Measurements from ENCODE around the gene CFAP53. TPM values are rescaled to one million over a fixed set of nuclear protein-coding genes. Genes with fewer than 3 reads are reported as not detected.

CFAP53 gene
- polyA plus RNA-seq, 1 donor = 0.91 TPM

- no CpG with 5 or more reads among the region's 68 CpGs for WGBS (ENCODE audit: insufficient coverage, low lambda C conversion rate)
- peaks cover 9% of the 10 kb centered on the region for H3K4me1 ChIP-seq (ENCODE audit: control insufficient read depth, insufficient read depth, low read length)
- no peaks in the 10 kb centered on the region for H3K36me3 ChIP-seq (ENCODE audit: control insufficient read depth, insufficient read depth, low read length)
- DNase-seq = peak; percentile 22 to 64
- peaks cover 28% of the 10 kb centered on the region for H3K27me3 ChIP-seq (ENCODE audit: control insufficient read depth, insufficient read depth, low read length)
- peak overlapping the region; percentile 84 for H3K27ac ChIP-seq (ENCODE audit: low read length)
- peak overlapping the region; percentile 80 for H3K4me3 ChIP-seq (ENCODE audit: low read length)
- no peaks in the 10 kb centered on the region for H3K9me3 ChIP-seq (ENCODE audit: control insufficient read depth, low read depth, low read length)
Observed at GRCh38 chr18:50193796-50194630, 72.3 kb downstream of the CFAP53 start.

GRCh38 chr18:50192995-50193795 lies 73.1 kb downstream of the CFAP53 start:
- DNase-seq = peak in 1 of 2 donors; percentile 65
- peaks cover 28% of the 10 kb centered on the region for H3K27me3 ChIP-seq (ENCODE audit: control insufficient read depth, insufficient read depth, low read length)
- no CpG with 5 or more reads among the region's 31 CpGs for WGBS (ENCODE audit: insufficient coverage, low lambda C conversion rate)

GRCh38 chr18:50190926-50191325 lies 75.4 kb downstream of the CFAP53 start:
- peaks cover 9% of the 10 kb centered on the region for H3K4me1 ChIP-seq (ENCODE audit: control insufficient read depth, insufficient read depth, low read length)
- no peaks in the 10 kb centered on the region for H3K36me3 ChIP-seq (ENCODE audit: control insufficient read depth, insufficient read depth, low read length)
- H3K27ac ChIP-seq (ENCODE audit: low read length) = no peak overlapping the region
- peaks cover 20% of the 10 kb centered on the region for H3K27me3 ChIP-seq (ENCODE audit: control insufficient read depth, insufficient read depth, low read length)
- no peak overlapping the region for H3K4me3 ChIP-seq (ENCODE audit: low read length)
- H3K9me3 ChIP-seq (ENCODE audit: control insufficient read depth, low read depth, low read length) = no peaks in the 10 kb centered on the region
- no CpG with 5 or more reads among the region's 1 CpG for WGBS (ENCODE audit: insufficient coverage, low lambda C conversion rate)
- DNase-seq = no peak

More at GRCh38 chr18:50192995-50193795, 73.1 kb downstream of the CFAP53 start:
- H3K4me1 ChIP-seq (ENCODE audit: control insufficient read depth, insufficient read depth, low read length) = peaks cover 9% of the 10 kb centered on the region
- peak overlapping the region; percentile 80 for H3K4me3 ChIP-seq (ENCODE audit: low read length)
- no peaks in the 10 kb centered on the region for H3K36me3 ChIP-seq (ENCODE audit: control insufficient read depth, insufficient read depth, low read length)
- peak overlapping the region; percentile 84 for H3K27ac ChIP-seq (ENCODE audit: low read length)
- H3K9me3 ChIP-seq (ENCODE audit: control insufficient read depth, low read depth, low read length) = no peaks in the 10 kb centered on the region

GRCh38 chr18:50190236-50190635 lies 76.1 kb downstream of the CFAP53 start:
- no peak overlapping the region for H3K4me3 ChIP-seq (ENCODE audit: low read length)
- no peak for DNase-seq
- H3K27ac ChIP-seq (ENCODE audit: low read length) = no peak overlapping the region
- no peaks in the 10 kb centered on the region for H3K9me3 ChIP-seq (ENCODE audit: control insufficient read depth, low read depth, low read length)
- H3K36me3 ChIP-seq (ENCODE audit: control insufficient read depth, insufficient read depth, low read length) = no peaks in the 10 kb centered on the region
- H3K27me3 ChIP-seq (ENCODE audit: control insufficient read depth, insufficient read depth, low read length) = peaks cover 13% of the 10 kb centered on the region
- WGBS (ENCODE audit: insufficient coverage, low lambda C conversion rate) = no CpG with 5 or more reads among the region's 1 CpG
- H3K4me1 ChIP-seq (ENCODE audit: control insufficient read depth, insufficient read depth, low read length) = peaks cover 5% of the 10 kb centered on the region

GRCh38 chr18:50189160-50189559 lies 77.1 kb downstream of the CFAP53 start:
- no CpG with 5 or more reads among the region's 1 CpG for WGBS (ENCODE audit: insufficient coverage, low lambda C conversion rate)
- no peak for DNase-seq
- no peak overlapping the region for H3K4me3 ChIP-seq (ENCODE audit: low read length)
- no peaks in the 10 kb centered on the region for H3K36me3 ChIP-seq (ENCODE audit: control insufficient read depth, insufficient read depth, low read length)
- peaks cover 11% of the 10 kb centered on the region for H3K27me3 ChIP-seq (ENCODE audit: control insufficient read depth, insufficient read depth, low read length)
- no peak overlapping the region for H3K27ac ChIP-seq (ENCODE audit: low read length)
- no peaks in the 10 kb centered on the region for H3K9me3 ChIP-seq (ENCODE audit: control insufficient read depth, low read depth, low read length)
- H3K4me1 ChIP-seq (ENCODE audit: control insufficient read depth, insufficient read depth, low read length) = peaks cover 5% of the 10 kb centered on the region

GRCh38 chr18:50188652-50189051 lies 77.6 kb downstream of the CFAP53 start:
- H3K4me3 ChIP-seq (ENCODE audit: low read length) = no peak overlapping the region
- peaks cover 6% of the 10 kb centered on the region for H3K27me3 ChIP-seq (ENCODE audit: control insufficient read depth, insufficient read depth, low read length)
- H3K27ac ChIP-seq (ENCODE audit: low read length) = no peak overlapping the region
- WGBS (ENCODE audit: insufficient coverage, low lambda C conversion rate) = 100% methylated on average over 1 of the region's 6 CpGs
- peaks cover 5% of the 10 kb centered on the region for H3K4me1 ChIP-seq (ENCODE audit: control insufficient read depth, insufficient read depth, low read length)
- no peaks in the 10 kb centered on the region for H3K36me3 ChIP-seq (ENCODE audit: control insufficient read depth, insufficient read depth, low read length)
- no peaks in the 10 kb centered on the region for H3K9me3 ChIP-seq (ENCODE audit: control insufficient read depth, low read depth, low read length)
- DNase-seq = peak in 1 of 2 donors; percentile 16

GRCh38 chr18:50187659-50188058 lies 78.6 kb downstream of the CFAP53 start:
- no peaks in the 10 kb centered on the region for H3K27me3 ChIP-seq (ENCODE audit: control insufficient read depth, insufficient read depth, low read length)
- no peak for DNase-seq
- no peak overlapping the region for H3K27ac ChIP-seq (ENCODE audit: low read length)
- no CpG with 5 or more reads among the region's 3 CpGs for WGBS (ENCODE audit: insufficient coverage, low lambda C conversion rate)
- peaks cover 6% of the 10 kb centered on the region for H3K4me1 ChIP-seq (ENCODE audit: control insufficient read depth, insufficient read depth, low read length)
- no peaks in the 10 kb centered on the region for H3K9me3 ChIP-seq (ENCODE audit: control insufficient read depth, low read depth, low read length)
- H3K36me3 ChIP-seq (ENCODE audit: control insufficient read depth, insufficient read depth, low read length) = no peaks in the 10 kb centered on the region
- H3K4me3 ChIP-seq (ENCODE audit: low read length) = no peak overlapping the region

GRCh38 chr18:50186385-50186784 lies 79.9 kb downstream of the CFAP53 start:
- Histone ChIP-seq H3K36me3 (ENCODE audit: control insufficient read depth, insufficient read depth, low read length) (no peaks in the 10 kb centered on the region), H3K27me3 (ENCODE audit: control insufficient read depth, insufficient read depth, low read length) (no peaks in the 10 kb centered on the region), H3K4me3 (ENCODE audit: low read length) (no peak overlapping the region), H3K27ac (ENCODE audit: low read length) (no peak overlapping the region), H3K4me1 (ENCODE audit: control insufficient read depth, insufficient read depth, low read length) (peaks cover 3% of the 10 kb centered on the region), H3K9me3 (ENCODE audit: control insufficient read depth, low read depth, low read length) (no peaks in the 10 kb centered on the region)
- DNase-seq = no peak
- WGBS (ENCODE audit: insufficient coverage, low lambda C conversion rate) = no CpG with 5 or more reads among the region's 1 CpG

GRCh38 chr18:50183556-50183955 lies 82.7 kb downstream of the CFAP53 start:
- Histone ChIP-seq H3K4me1 (ENCODE audit: control insufficient read depth, insufficient read depth, low read length) (peaks cover 3% of the 10 kb centered on the region), H3K36me3 (ENCODE audit: control insufficient read depth, insufficient read depth, low read length) (no peaks in the 10 kb centered on the region), H3K4me3 (ENCODE audit: low read length) (no peak overlapping the region), H3K27ac (ENCODE audit: low read length) (no peak overlapping the region), H3K27me3 (ENCODE audit: control insufficient read depth, insufficient read depth, low read length) (no peaks in the 10 kb centered on the region), H3K9me3 (ENCODE audit: control insufficient read depth, low read depth, low read length) (no peaks in the 10 kb centered on the region)
- no CpG with 5 or more reads among the region's 5 CpGs for WGBS (ENCODE audit: insufficient coverage, low lambda C conversion rate)
- DNase-seq = no peak

- H3K36me3 ChIP-seq (ENCODE audit: control insufficient read depth, insufficient read depth, low read length) = no peaks in the 10 kb centered on the region
- no peak for DNase-seq
- 71% methylated on average over 1 of the region's 1 CpG for WGBS (ENCODE audit: insufficient coverage, low lambda C conversion rate)
- no peak overlapping the region for H3K27ac ChIP-seq (ENCODE audit: low read length)
- H3K27me3 ChIP-seq (ENCODE audit: control insufficient read depth, insufficient read depth, low read length) = no peaks in the 10 kb centered on the region
- no peaks in the 10 kb centered on the region for H3K9me3 ChIP-seq (ENCODE audit: control insufficient read depth, low read depth, low read length)
- H3K4me1 ChIP-seq (ENCODE audit: control insufficient read depth, insufficient read depth, low read length) = peaks cover 3% of the 10 kb centered on the region
- no peak overlapping the region for H3K4me3 ChIP-seq (ENCODE audit: low read length)
Observed at GRCh38 chr18:50182511-50182910, 83.8 kb downstream of the CFAP53 start.

Data from large intestine (tissue), 3 donors.